Measurements from ENCODE around the gene SLC10A7. TPM values are rescaled to one million over a fixed set of nuclear protein-coding genes. Genes with fewer than 3 reads are reported as not detected.

Gene SLC10A7
- total and polyA plus RNA-seq, 12 donors: 1.7 to 27.5 (median 13.0) TPM

GRCh38 chr4:146238107-146238506 is 283.6 kb downstream of the SLC10A7 start:
- Histone ChIP-seq H3K36me3 (replicated peaks in 1 of 2) (no peaks in the 10 kb centered on the region), H3K27me3 (no peaks in the 10 kb centered on the region), H3K9me3 (replicated peaks in 1 of 3) (no peaks in the 10 kb centered on the region), H3K4me1 (replicated peaks in 1 of 2) (peaks cover 19 to 20% of the 10 kb centered on the region in 2 donors), H3K27ac (no peak overlapping the region), H3K4me3 (no peak overlapping the region)
- WGBS, 4 donors: 90 to 97% (median 94%) methylated on average over 3 of the region's 3 CpGs
- intact Hi-C loops (cut with DNase I): no loop called here
- DNase-seq: no peak
- TF ChIP-seq CTCF (IDR thresholded peaks at IDR 0.05) (no peak), POLR2A (IDR thresholded peaks at IDR 0.05) (no peak)

GRCh38 chr4:146237092-146237491 is 284.6 kb downstream of the SLC10A7 start:
- no peaks in the 10 kb centered on the region for H3K36me3 ChIP-seq (replicated peaks in 1 of 2)
- no peak overlapping the region for H3K27ac ChIP-seq
- peak in 2 of 7 donors; percentile 16 to 32 for DNase-seq
- TF ChIP-seq CTCF (IDR thresholded peaks at IDR 0.05): no peak
- no peak for TF ChIP-seq POLR2A (IDR thresholded peaks at IDR 0.05)
- 40 to 53% (median 47%) methylated on average over 6 of the region's 6 CpGs for WGBS, 4 donors
- no peaks in the 10 kb centered on the region for H3K9me3 ChIP-seq (replicated peaks in 1 of 3)
- H3K27me3 ChIP-seq: no peaks in the 10 kb centered on the region
- H3K4me3 ChIP-seq: no peak overlapping the region
- peaks cover 11 to 12% of the 10 kb centered on the region in 2 donors for H3K4me1 ChIP-seq (replicated peaks in 1 of 2)
- intact Hi-C loops (cut with DNase I): no loop called here

- no peaks in the 10 kb centered on the region for H3K9me3 ChIP-seq (replicated peaks in 1 of 3)
- H3K36me3 ChIP-seq (replicated peaks in 1 of 2): no peaks in the 10 kb centered on the region
- intact Hi-C loops (cut with DNase I): no loop called here
- H3K27ac ChIP-seq: no peak overlapping the region
- 73 to 94% (median 83%) methylated on average over 5 of the region's 5 CpGs for WGBS, 4 donors
- no peak for TF ChIP-seq POLR2A (IDR thresholded peaks at IDR 0.05)
- no peak for TF ChIP-seq CTCF (IDR thresholded peaks at IDR 0.05)
- no peaks in the 10 kb centered on the region for H3K27me3 ChIP-seq
- no peak overlapping the region for H3K4me3 ChIP-seq
- no peak for DNase-seq
- H3K4me1 ChIP-seq (replicated peaks in 1 of 2): peaks cover 5 to 6% of the 10 kb centered on the region in 2 donors
These were observed 285.5 kb downstream of the SLC10A7 start for GRCh38 chr4:146236216-146236615.

- WGBS, 4 donors: 71 to 87% (median 75%) methylated on average over 8 of the region's 8 CpGs
- Histone ChIP-seq H3K9me3 (replicated peaks in 1 of 3) (no peaks in the 10 kb centered on the region), H3K36me3 (replicated peaks in 1 of 2) (no peaks in the 10 kb centered on the region), H3K4me1 (replicated peaks in 1 of 2) (peaks cover 0 to 3% of the 10 kb centered on the region in 2 donors), H3K4me3 (no peak overlapping the region), H3K27me3 (no peaks in the 10 kb centered on the region), H3K27ac (peak overlapping the region in 1 of 5 donors; percentile 33)
- intact Hi-C loops (cut with DNase I): no loop called here
- TF ChIP-seq CTCF (IDR thresholded peaks at IDR 0.05) (no peak), POLR2A (IDR thresholded peaks at IDR 0.05) (no peak)
- peak in 4 of 7 donors; percentile 29 to 41 (median 34) for DNase-seq
These were observed 286.0 kb downstream of the SLC10A7 start for GRCh38 chr4:146235654-146236177.

All from adrenal gland (tissue), 12 donors.